ENCODE data around the gene TACC2. TPM values are rescaled to one million over a fixed set of nuclear protein-coding genes. Genes with fewer than 3 reads are reported as not detected.

Gene TACC2
- total RNA-seq, 4 donors from 2014 or later, result 63.1 to 102 (median 74.9) TPM

GRCh38 chr10:121974019-121974534 is 14.9 kb upstream of the TACC2 start:
- peaks cover 4 to 43% (median 22%) of the 10 kb centered on the region in 3 donors for H3K4me1 ChIP-seq
- no peak for ATAC-seq
- H3K27ac ChIP-seq, result peak overlapping the region; percentile 93 to 99 (median 98)
- H3K27me3 ChIP-seq, result no peaks in the 10 kb centered on the region
- no peaks in the 10 kb centered on the region for H3K9me3 ChIP-seq
- no peak for TF ChIP-seq POLR2A (IDR thresholded peaks at IDR 0.05)
- TF ChIP-seq POLR2AphosphoS5 (IDR thresholded peaks at IDR 0.05), result no peak
- peak in 1 of 4 experiments; percentile 19 for TF ChIP-seq CTCF (IDR thresholded peaks at IDR 0.05)
- no peak for TF ChIP-seq EP300 (IDR thresholded peaks at IDR 0.05)
- peaks cover 0 to 32% of the 10 kb centered on the region in 2 donors for H3K36me3 ChIP-seq
- WGBS, 2 donors (ENCODE audit: low coverage in 1 of 2), result 12 to 20% methylated on average over 6 of the region's 21 CpGs
- peak overlapping the region; percentile 79 to 84 for H3K4me3 ChIP-seq

GRCh38 chr10:121974535-121975294 is 14.2 kb upstream of the TACC2 start, which contains the start of gene NSMCE4A:
Gene NSMCE4A (minus strand): TSS chr10:121975217. CDS start chr10:121975165, 52 bp downstream.
- no CpG with 5 or more reads among the region's 101 CpGs for WGBS, 2 donors (ENCODE audit: low coverage in 1 of 2)
- peak; percentile 91 for ATAC-seq
- Histone ChIP-seq H3K9me3 (no peaks in the 10 kb centered on the region), H3K4me3 (peak within 1 kb of the TSS; percentile 79 to 84), H3K36me3 (peaks cover 0 to 28% of the 10 kb centered on the region in 2 donors), H3K4me1 (peaks cover 4 to 37% (median 22%) of the 10 kb centered on the region in 3 donors), H3K27ac (peak within 1 kb of the TSS; percentile 93 to 99 (median 98)), H3K27me3 (no peaks in the 10 kb centered on the region)
- TF ChIP-seq CTCF (IDR thresholded peaks at IDR 0.05) (peak in 2 of 4 experiments; percentile 60 to 70), EP300 (IDR thresholded peaks at IDR 0.05) (no peak), POLR2A (IDR thresholded peaks at IDR 0.05) (peak; percentile 55 to 69), POLR2AphosphoS5 (IDR thresholded peaks at IDR 0.05) (peak; percentile 17)

DNA sequence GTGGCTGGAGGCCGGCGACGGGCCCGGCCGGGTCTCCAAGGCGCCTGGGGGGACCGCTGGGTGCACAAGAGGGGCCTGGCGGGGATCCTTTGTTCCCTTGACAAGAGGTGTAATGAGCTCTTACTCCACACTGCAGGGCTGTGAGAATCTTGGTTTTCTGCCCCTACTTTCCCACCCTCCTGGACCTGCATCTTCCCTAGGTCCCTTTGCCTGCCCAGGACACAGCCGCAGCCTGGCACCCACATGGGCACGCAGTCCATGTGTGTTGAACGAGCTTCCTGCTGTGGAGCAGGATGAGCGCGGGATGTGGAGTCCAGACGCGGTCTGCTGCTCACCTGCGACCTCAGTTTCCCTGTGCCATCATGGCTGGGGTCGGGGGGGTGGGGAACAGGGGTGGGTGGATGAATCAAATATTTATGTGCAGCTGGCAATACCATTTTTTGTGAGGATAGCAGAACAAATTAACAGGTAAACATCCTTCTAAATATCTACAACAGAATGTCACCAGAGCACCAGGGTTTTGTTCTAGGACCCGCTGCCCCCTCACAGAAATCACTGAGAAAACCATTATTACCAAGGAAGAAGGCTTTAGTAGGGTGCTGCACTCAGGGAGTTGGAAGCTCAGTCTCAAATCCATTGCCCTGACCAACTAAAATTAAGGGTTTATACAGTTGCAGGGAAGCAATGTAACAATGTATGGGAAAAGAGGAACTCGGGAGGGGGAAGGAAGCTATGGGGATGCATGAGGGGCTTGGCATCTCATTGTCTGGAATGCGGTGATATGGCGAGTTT is 13.5 kb upstream of the TACC2 start:
- peak overlapping the region; percentile 79 to 84 for H3K4me3 ChIP-seq
- TF ChIP-seq POLR2A (IDR thresholded peaks at IDR 0.05) (no peak), CTCF (IDR thresholded peaks at IDR 0.05) (peak in 2 of 4 experiments; percentile 78 to 88)
- H3K9me3 ChIP-seq, result no peaks in the 10 kb centered on the region
- H3K36me3 ChIP-seq, result peaks cover 0 to 20% of the 10 kb centered on the region in 2 donors
- 63 to 64% methylated on average over 2 to 9 of the region's 21 CpGs for WGBS, 2 donors (ENCODE audit: low coverage in 1 of 2)
- no peaks in the 10 kb centered on the region for H3K27me3 ChIP-seq
- ATAC-seq, result peak; percentile 25
- peaks cover 4 to 35% (median 22%) of the 10 kb centered on the region in 3 donors for H3K4me1 ChIP-seq
- peak overlapping the region; percentile 93 to 99 (median 98) for H3K27ac ChIP-seq

GRCh38 chr10:121976607-121977006 is 12.4 kb upstream of the TACC2 start:
- peaks cover 4 to 35% (median 22%) of the 10 kb centered on the region in 3 donors for H3K4me1 ChIP-seq
- no peak for ATAC-seq
- H3K9me3 ChIP-seq, result no peaks in the 10 kb centered on the region
- H3K36me3 ChIP-seq, result peaks cover 0 to 9% of the 10 kb centered on the region in 2 donors
- 84 to 92% methylated on average over 4 of the region's 6 CpGs for WGBS, 2 donors (ENCODE audit: low coverage in 1 of 2)
- no peak overlapping the region for H3K27ac ChIP-seq
- no peak for TF ChIP-seq POLR2AphosphoS5 (IDR thresholded peaks at IDR 0.05)
- no peak for TF ChIP-seq EP300 (IDR thresholded peaks at IDR 0.05)
- TF ChIP-seq CTCF (IDR thresholded peaks at IDR 0.05), result no peak
- no peak for TF ChIP-seq POLR2A (IDR thresholded peaks at IDR 0.05)
- H3K27me3 ChIP-seq, result no peaks in the 10 kb centered on the region
- no peak overlapping the region for H3K4me3 ChIP-seq

All from gastroesophageal sphincter (tissue), 4 donors.